PC-9 (cell line): Measurements from ENCODE around the gene RAPGEF1.

Experiments used
- EZH2 ChIP-seq: fragments of 200-600 bp; sonication (generic); IDR thresholded peaks from 2 replicates; pipeline ENCODE4 v1.8.0; 2017; ENCODE audit warnings: antibody characterized with exemption, low read depth
- TF ChIP-seq, protein P1 (sequence below): fragments of 200-600 bp; sonication (generic); conservative IDR thresholded peaks from 2 replicates; pipeline ENCODE4 v1.6.1; 2017; ENCODE audit warnings: mixed run types, antibody characterized with exemption, mild to moderate bottlenecking, moderate library complexity

DNA sequence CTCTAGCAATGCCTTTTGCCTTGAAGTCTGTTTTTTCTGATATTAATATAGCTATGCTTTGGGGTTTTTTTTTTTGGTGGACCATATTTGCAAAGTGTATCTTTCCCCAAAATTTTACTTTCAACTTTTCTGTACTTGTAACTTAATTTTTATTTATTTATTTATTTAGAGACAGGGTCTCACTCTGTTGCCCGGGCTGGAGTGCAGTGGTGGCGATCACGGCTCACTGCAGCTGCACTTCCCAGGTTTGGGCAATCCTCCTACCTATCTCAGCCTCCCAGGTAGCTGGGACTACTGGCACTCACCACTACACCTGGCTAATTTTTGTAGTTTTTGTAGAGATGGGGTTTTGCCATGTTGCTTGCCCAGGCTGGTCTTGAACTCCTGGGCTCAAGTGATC, 173.7 kb downstream of the RAPGEF1 start:
- TF ChIP-seq, protein P1, sequence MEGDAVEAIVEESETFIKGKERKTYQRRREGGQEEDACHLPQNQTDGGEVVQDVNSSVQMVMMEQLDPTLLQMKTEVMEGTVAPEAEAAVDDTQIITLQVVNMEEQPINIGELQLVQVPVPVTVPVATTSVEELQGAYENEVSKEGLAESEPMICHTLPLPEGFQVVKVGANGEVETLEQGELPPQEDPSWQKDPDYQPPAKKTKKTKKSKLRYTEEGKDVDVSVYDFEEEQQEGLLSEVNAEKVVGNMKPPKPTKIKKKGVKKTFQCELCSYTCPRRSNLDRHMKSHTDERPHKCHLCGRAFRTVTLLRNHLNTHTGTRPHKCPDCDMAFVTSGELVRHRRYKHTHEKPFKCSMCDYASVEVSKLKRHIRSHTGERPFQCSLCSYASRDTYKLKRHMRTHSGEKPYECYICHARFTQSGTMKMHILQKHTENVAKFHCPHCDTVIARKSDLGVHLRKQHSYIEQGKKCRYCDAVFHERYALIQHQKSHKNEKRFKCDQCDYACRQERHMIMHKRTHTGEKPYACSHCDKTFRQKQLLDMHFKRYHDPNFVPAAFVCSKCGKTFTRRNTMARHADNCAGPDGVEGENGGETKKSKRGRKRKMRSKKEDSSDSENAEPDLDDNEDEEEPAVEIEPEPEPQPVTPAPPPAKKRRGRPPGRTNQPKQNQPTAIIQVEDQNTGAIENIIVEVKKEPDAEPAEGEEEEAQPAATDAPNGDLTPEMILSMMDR, result no peak
- TF ChIP-seq EZH2, result no peak
